Activated naive CD8-positive, alpha-beta T cell treated with anti-CD3 and anti-CD28 coated beads, Interleukin-2, amount 10 ng/mL, durations not matched to agents 7 days and 5 days (primary cell): Measurements from ENCODE around the gene DUSP15. TPM values are rescaled to one million over a fixed set of nuclear protein-coding genes. Genes with fewer than 3 reads are reported as not detected.
A peak's percentile ranks its signal among the peaks of the same experiment; 100 is the strongest.
"Not testable (repeated sequence)": the region's sequence is repeated elsewhere in the genome, so short reads cannot be mapped to it uniquely, and the experiment has no call there.

ENCODE experiments used
- ATAC-seq: fragments of 150-1000 bp; cut with Tn5 transposase; one replicate; pipeline ENCODE4 v1.10.0; 2021; ENCODE audit warnings: low read depth, moderate library complexity
- POLR2A ChIA-PET: fragments of 350-600 bp; sonication (Branson Sonifier 250); formaldehyde crosslinking; loops from one replicate; lab custom pipeline; 2021; ENCODE audit warnings: antibody characterized with exemption; lab: Charles Lee
- DNase-seq: peaks from one replicate; pipeline ENCODE4 v3.0.0; 2021
- H3K27ac Mint-ChIP-seq: one replicate; pipeline ENCODE4 v1.8.0; 2022; ENCODE audit warnings: mild to moderate bottlenecking, mixed read lengths
- H3K27me3 Mint-ChIP-seq: one replicate; pipeline ENCODE4 v1.8.0; 2022; ENCODE audit warnings: mild to moderate bottlenecking, moderate library complexity, mixed read lengths
- H3K36me3 Mint-ChIP-seq: one replicate; pipeline ENCODE4 v1.8.0; 2021; ENCODE audit warnings: mild to moderate bottlenecking, mixed read lengths
- H3K4me1 Mint-ChIP-seq: one replicate; pipeline ENCODE4 v1.8.0; 2021; ENCODE audit warnings: mixed read lengths
- H3K4me3 Mint-ChIP-seq: one replicate; pipeline ENCODE4 v1.8.0; 2022; ENCODE audit warnings: mild to moderate bottlenecking, moderate library complexity, mixed read lengths
- H3K9me3 Mint-ChIP-seq: one replicate; pipeline ENCODE4 v1.8.0; 2021; ENCODE audit warnings: mixed read lengths
- total RNA-seq, 2 experiments: library from RNA; stranded (reverse); gene quantifications; one replicate each; pipeline ENCODE4 v1.2.3, GENCODE V29; 2021

DUSP15 gene
- not detected for total RNA-seq

DNA sequence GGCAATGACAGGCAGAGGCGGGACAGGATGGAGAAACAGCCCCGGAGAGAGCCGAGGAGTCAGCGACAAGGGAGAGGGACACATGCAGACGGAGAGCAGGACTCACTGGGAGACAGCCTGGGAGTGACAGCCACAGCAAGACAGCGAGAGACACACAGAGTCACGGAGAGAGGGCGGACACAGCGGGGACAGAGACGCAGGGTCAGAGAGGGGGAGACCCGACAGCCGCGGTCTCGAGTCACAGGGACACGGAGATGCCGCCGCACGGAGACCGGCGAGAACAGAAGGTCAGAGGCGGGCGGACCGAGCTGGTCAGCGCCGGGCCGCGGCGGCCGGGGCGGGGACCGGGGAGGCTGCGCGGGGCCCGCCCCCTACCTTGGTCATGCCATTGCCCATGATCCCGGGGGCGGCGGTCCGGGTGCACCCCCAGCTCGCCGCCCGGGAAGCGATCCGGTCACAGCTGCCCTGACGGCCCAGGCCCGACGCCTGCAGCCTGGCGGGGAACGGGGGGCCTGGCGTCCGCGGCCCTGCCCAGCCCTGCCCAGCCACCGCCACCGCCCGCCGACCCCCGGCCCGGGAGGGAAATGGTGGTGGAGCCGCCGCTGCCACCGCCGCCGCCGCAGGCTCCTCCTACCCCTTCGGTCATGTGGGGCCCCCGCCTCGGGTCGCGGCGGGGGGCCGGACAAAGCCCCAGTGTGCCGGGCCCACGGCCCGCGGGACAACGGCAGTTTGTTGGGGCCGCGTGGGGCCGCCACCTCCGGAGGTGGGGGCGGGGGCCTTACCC lies at the start of gene DUSP15, which contains the start of gene TTLL9:
TSS of gene DUSP15 (minus strand) at position 586 of the 784 bp plus-strand sequence. CDS start at position 396, 190 bp downstream.
TSS of gene TTLL9 (plus strand) at position 693 of the 784 bp plus-strand sequence. CDS start 493 bp downstream, outside the sequence.
- POLR2A ChIA-PET = no interaction called here
- Mint-ChIP-seq H3K9me3 (no peaks in the 10 kb centered on the region), H3K4me3 (peak within 1 kb of the TSS; percentile 82), H3K27me3 (peaks cover 71% of the 10 kb centered on the region), H3K4me1 (peaks cover 11% of the 10 kb centered on the region), H3K27ac (peak within 1 kb of the TSS; percentile 66), H3K36me3 (no peaks in the 10 kb centered on the region)
- DNase-seq = no peak
- ATAC-seq = peak; percentile 35

DNA sequence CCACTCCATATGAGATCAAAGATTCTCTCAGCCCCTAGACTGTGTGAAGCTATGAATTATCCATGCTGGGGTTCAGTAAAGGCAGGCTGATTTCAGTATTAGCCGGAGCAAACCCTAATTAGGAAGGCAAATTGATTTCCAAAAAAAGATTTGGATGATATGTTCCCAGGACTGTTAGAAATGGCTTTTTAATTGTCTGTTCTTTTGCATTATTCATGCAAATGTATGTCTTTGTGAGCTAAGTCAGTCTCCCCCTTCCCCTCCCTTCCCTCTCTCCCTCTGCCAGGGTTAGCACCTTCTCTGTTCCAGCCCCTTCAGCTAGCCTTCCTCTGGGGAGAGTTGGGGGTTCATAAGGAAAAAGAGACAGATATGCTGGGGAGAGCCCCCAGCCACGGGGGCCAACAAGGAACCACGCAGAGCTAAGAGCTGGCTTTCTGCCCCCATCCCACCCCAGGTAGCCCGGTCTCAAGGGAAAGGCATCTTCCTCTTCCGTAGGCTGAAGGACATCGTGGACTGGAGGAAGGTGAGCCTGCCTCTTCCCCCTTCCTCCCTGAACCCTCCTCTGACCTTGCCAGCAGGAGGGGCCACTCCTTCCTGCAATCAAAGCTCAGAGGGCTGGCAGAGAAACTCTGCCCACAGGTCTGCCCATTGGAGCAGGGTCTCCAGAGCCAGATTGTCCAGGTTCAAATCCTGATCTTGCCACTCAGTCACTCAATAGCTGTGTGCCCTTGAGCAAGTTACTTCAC lies 49.3 kb upstream of the DUSP15 start:
- no peak for ATAC-seq
- no peak overlapping the region for H3K4me3 Mint-ChIP-seq
- POLR2A ChIA-PET = no interaction called here
- peaks cover 6% of the 10 kb centered on the region for H3K27me3 Mint-ChIP-seq
- H3K36me3 Mint-ChIP-seq = no peaks in the 10 kb centered on the region
- no peak overlapping the region for H3K27ac Mint-ChIP-seq
- no peak for DNase-seq
- no peaks in the 10 kb centered on the region for H3K9me3 Mint-ChIP-seq
- H3K4me1 Mint-ChIP-seq = peaks cover 1% of the 10 kb centered on the region

GRCh38 chr20:31918466-31919105 lies 48.3 kb upstream of the DUSP15 start:
- Mint-ChIP-seq H3K4me3 (no peak overlapping the region), H3K36me3 (no peaks in the 10 kb centered on the region), H3K4me1 (no peaks in the 10 kb centered on the region), H3K27ac (no peak overlapping the region), H3K27me3 (peaks cover 6% of the 10 kb centered on the region), H3K9me3 (no peaks in the 10 kb centered on the region)
- DNase-seq (no peak), ATAC-seq (no peak)
- POLR2A ChIA-PET = no interaction called here

DNA sequence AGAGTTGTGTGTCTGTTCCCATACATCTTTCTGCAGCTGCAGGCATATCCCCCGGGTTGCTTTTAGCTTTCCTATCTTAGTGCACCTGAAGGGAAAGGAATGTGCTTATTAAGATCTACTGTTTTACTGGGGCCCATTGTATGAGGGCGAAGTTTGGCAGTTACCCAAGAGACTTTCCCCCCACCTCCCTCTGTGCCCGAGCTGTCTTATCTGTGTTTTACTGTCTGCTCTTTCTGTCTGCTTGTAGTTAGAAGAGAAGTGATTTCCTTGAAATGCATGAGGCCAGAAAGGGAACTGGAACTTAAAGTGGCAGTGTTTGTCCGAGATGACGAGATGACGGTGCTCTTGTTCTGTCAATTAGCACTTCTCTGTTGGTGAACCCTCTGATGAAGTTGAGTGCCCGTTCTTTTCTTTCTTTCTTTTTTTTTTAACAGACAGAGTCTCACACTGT lies 47.7 kb upstream of the DUSP15 start:
- DNase-seq, ATAC-seq, H3K36me3 Mint-ChIP-seq, H3K4me1 Mint-ChIP-seq, H3K27ac Mint-ChIP-seq, H3K4me3 Mint-ChIP-seq, H3K9me3 Mint-ChIP-seq, H3K27me3 Mint-ChIP-seq, POLR2A ChIA-PET: not testable (repeated sequence)

DNA sequence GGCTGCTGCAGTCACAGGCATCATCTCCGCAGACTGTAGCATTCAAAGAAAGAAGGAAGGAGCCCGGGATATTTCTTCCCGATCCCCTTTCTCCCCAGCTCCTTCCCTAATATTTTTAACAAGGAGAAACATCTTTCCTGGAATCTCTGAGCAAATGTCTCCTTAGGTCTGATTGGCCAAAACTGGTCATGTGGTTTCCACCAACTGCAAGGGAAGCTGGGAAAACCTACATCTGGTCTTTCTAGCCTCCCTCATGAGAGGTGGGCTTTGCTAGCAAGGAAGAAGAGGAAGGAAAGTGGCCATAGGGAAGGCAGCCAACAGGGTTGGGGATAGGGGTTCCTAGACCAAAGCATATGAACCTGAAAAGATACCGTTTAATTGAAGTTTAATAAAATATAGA lies 46.4 kb upstream of the DUSP15 start:
- Mint-ChIP-seq H3K4me1 (no peaks in the 10 kb centered on the region), H3K36me3 (no peaks in the 10 kb centered on the region), H3K27me3 (peaks cover 2% of the 10 kb centered on the region), H3K4me3 (no peak overlapping the region), H3K9me3 (no peaks in the 10 kb centered on the region), H3K27ac (no peak overlapping the region)
- no peak for DNase-seq
- no peak for ATAC-seq
- POLR2A ChIA-PET = no interaction called here

DNA sequence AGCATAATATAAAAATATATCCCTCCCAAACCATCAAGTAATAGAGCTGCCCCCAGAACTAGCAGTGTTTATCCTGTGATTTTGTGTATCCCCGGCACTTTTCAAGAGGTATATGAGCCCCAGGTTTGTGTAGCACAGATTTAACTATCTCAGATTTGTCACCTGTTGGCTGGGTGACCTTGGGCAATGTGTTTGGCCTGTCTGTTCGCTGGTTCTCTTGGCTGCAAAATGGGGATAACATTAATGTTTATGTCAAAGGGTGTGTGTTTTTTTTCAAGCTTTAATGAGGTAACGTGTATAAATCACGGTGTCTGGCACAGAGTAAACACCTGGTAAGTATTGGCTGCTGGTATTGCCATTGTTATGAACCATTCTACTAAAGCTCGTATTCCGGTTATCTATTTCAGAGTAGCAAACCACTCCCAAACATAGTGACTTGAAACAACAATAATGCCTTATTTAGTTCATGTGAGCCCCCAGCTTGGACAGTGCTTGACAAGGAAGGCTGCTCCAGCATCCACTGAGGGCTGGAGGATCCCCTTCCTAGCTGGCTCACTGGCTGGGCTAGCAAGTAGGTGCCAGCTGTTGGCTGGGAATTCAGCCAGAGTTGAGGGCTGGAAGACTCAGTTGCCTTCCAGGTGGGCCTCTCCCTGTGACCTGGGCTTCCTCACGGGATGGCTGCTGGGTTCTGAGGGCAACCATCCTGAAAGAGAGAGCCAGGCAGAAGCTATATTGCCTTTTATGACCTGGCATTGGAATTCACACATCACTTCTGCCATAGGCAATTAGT lies 45.4 kb upstream of the DUSP15 start:
- Mint-ChIP-seq H3K4me1 (no peaks in the 10 kb centered on the region), H3K27me3 (peaks cover 2% of the 10 kb centered on the region), H3K4me3 (no peak overlapping the region), H3K27ac (no peak overlapping the region), H3K36me3 (no peaks in the 10 kb centered on the region), H3K9me3 (no peaks in the 10 kb centered on the region)
- POLR2A ChIA-PET = no interaction called here
- DNase-seq (no peak), ATAC-seq (no peak)

DNA sequence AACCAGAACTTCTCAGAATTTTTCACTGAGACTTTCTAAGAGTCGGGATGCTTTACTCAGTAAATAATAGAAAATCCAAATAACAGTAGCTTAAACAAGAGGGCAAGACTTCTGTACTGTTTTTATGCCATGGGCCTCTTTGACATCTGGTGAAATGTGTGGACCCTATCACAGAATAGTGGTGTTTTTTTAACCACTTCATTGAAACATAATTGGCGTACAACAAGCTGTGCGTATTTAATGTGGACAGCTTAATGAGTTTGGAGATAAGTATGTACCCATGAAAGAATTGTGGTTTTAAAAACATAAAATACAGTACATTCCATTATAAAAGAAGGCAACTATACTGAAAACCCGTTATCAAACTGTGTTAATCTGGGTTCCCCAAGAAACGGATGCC lies 43.8 kb upstream of the DUSP15 start:
- H3K27me3 Mint-ChIP-seq = peaks cover 2% of the 10 kb centered on the region
- no peak for ATAC-seq
- H3K9me3 Mint-ChIP-seq = no peaks in the 10 kb centered on the region
- DNase-seq = no peak
- POLR2A ChIA-PET = no interaction called here
- H3K27ac Mint-ChIP-seq = no peak overlapping the region
- no peaks in the 10 kb centered on the region for H3K4me1 Mint-ChIP-seq
- no peaks in the 10 kb centered on the region for H3K36me3 Mint-ChIP-seq
- no peak overlapping the region for H3K4me3 Mint-ChIP-seq

DNA sequence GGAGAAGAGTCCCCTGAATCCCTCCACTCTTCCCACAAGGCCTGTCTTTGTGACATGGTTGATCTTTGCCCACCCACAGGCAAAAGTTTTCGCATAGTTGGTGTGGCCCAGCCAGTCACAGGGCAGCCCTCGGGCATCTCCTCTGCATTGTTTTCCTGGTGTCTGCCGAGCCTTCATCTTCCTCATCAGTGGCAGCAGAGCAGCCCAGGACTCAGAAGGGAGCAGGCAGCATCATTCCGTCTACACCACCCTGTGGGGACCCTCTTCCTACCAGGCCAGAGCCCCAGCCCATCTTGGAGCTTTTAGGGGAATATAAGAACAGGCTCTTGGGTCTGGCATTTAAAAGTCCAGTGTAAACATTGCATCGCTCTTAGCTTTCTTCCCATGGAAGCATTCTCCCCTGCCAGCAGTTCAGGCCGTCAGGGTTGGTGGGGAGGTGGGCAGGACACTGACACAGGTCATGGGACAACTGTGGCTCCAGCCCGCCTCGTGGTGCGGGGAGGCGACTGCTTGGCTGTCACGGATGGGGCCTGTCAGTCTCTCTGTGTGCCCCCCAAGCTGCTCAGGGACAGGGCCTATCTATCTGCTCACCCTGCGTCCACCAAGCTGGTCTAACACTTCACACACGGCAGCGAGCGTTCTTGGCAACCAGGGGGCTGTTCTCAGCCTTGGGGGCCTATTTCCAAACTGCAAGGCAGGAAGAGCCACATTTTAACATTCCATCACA lies 43.3 kb upstream of the DUSP15 start:
- DNase-seq = no peak
- POLR2A ChIA-PET = no interaction called here
- no peak overlapping the region for H3K27ac Mint-ChIP-seq

DNA sequence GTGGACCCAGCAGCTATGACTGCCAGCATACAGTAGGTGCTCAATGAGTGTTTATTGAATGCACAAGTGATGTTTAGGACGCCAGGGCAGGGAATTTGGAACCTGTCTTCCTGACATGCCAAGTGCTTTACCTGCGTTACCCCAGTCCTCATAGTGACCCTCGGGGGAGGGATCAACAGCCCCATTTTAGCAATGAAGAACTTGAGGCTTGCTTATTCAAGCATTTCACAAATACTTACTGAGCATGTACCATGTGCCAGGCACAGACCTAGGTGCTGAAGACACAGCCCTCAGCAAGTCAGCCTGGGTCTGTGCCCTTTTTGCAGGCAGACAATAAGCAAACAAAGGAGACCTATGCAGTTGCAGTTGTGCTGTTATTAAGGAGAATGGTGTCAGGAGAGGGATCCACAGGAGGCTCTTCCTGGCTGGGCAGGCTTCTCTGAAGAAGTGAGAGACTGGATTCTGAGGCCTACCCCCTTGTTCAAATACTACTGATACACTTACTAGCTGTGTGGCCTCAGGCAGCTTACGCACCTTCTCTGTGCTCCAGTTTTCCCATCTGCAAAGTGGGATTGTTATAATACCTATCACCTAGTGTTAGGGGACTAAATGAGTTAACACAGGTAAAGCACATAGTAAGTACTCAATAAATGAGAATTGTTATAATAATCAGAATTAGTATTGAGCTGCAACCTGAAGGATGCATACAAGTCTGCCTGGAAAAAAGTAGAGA lies 39.9 kb upstream of the DUSP15 start:
- no peaks in the 10 kb centered on the region for H3K4me1 Mint-ChIP-seq
- no peak overlapping the region for H3K4me3 Mint-ChIP-seq
- no peaks in the 10 kb centered on the region for H3K27me3 Mint-ChIP-seq
- no peak for ATAC-seq
- no peaks in the 10 kb centered on the region for H3K36me3 Mint-ChIP-seq
- H3K9me3 Mint-ChIP-seq = no peaks in the 10 kb centered on the region
- DNase-seq = no peak
- no peak overlapping the region for H3K27ac Mint-ChIP-seq
- POLR2A ChIA-PET = no interaction called here

More for the DNA sequence above, 43.3 kb upstream of the DUSP15 start:
- H3K4me3 Mint-ChIP-seq = no peak overlapping the region
- H3K36me3 Mint-ChIP-seq = no peaks in the 10 kb centered on the region
- H3K9me3 Mint-ChIP-seq = no peaks in the 10 kb centered on the region
- H3K27me3 Mint-ChIP-seq = peaks cover 2% of the 10 kb centered on the region
- ATAC-seq = no peak
- H3K4me1 Mint-ChIP-seq = no peaks in the 10 kb centered on the region

DNA sequence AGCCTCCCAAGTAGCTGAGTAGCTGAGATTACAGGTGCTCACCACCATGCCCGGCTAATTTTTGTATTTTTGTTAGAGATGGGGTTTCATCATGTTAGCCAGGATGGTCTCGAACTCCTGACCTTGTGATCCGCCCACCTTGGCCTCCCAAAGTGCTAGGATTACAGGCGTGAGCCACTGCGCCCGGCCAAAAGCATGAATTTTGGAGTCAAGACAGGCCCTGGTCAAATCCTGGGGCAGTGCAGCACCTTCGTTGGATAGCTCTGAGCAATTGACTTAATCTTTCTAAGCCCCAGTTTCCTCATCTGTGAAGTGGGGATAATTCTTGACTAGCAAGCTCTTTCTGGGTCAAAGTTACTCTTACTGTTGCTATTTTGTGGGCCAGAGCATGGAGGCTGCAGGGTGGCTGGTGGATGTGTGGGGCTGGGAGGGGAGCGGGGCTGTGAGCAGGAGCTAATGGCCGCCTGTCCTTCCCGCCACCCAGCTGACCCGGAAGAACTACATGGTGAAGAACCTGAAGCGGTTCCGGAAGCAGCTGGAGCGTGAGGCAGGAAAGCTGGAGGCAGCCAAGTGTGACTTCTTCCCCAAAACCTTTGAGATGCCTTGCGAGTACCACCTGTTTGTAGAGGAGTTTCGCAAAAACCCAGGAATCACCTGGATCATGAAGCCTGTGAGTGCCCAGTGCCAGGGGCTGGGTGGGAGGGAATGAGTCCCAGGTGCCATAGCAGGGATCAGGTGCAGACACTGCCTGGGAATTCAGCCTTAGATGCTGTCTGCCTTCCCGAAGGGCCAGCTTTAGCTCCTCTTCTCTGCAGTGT lies 39.1 kb upstream of the DUSP15 start:
- Mint-ChIP-seq H3K4me1 (no peaks in the 10 kb centered on the region), H3K27ac (no peak overlapping the region), H3K4me3 (no peak overlapping the region), H3K27me3 (peaks cover 2% of the 10 kb centered on the region), H3K9me3 (no peaks in the 10 kb centered on the region), H3K36me3 (no peaks in the 10 kb centered on the region)
- ATAC-seq (no peak), DNase-seq (no peak)
- POLR2A ChIA-PET = no interaction called here

- DNase-seq (no peak), ATAC-seq (no peak)
- H3K36me3 Mint-ChIP-seq = no peaks in the 10 kb centered on the region
- H3K27me3 Mint-ChIP-seq = peaks cover 2% of the 10 kb centered on the region
- POLR2A ChIA-PET = interaction anchor here (0.6 kb wide), 1 partner anchor 234 kb away, joined by 6 read pairs; no protein-coding TSS in a partner anchor
- H3K4me1 Mint-ChIP-seq = no peaks in the 10 kb centered on the region
- H3K9me3 Mint-ChIP-seq = no peaks in the 10 kb centered on the region
- H3K27ac Mint-ChIP-seq = no peak overlapping the region
- H3K4me3 Mint-ChIP-seq = no peak overlapping the region
Measured at GRCh38 chr20:31908424-31908823, 38.1 kb upstream of the DUSP15 start.
